ENCODE results near the gene ISLR.

- TF ChIP-seq, protein P1, sequence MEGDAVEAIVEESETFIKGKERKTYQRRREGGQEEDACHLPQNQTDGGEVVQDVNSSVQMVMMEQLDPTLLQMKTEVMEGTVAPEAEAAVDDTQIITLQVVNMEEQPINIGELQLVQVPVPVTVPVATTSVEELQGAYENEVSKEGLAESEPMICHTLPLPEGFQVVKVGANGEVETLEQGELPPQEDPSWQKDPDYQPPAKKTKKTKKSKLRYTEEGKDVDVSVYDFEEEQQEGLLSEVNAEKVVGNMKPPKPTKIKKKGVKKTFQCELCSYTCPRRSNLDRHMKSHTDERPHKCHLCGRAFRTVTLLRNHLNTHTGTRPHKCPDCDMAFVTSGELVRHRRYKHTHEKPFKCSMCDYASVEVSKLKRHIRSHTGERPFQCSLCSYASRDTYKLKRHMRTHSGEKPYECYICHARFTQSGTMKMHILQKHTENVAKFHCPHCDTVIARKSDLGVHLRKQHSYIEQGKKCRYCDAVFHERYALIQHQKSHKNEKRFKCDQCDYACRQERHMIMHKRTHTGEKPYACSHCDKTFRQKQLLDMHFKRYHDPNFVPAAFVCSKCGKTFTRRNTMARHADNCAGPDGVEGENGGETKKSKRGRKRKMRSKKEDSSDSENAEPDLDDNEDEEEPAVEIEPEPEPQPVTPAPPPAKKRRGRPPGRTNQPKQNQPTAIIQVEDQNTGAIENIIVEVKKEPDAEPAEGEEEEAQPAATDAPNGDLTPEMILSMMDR (IDR thresholded peaks at IDR 0.05; ENCODE audit: low read depth, low read length, missing input control) = no peak
- TF ChIP-seq REST (IDR thresholded peaks at IDR 0.05) = no peak
- TF ChIP-seq SP1 (IDR thresholded peaks at IDR 0.05) = no peak
- TF ChIP-seq TAF1 (conservative IDR thresholded peaks at IDR 0.05) = no peak
- no peak for TF ChIP-seq YY1 (IDR thresholded peaks at IDR 0.05)
- no peak for TF ChIP-seq MAX (IDR thresholded peaks at IDR 0.05)
Measured at GRCh38 chr15:74225928-74226327, 52.4 kb downstream of the ISLR start.
